Immature natural killer cell (primary cell): Measurements from ENCODE around the gene NFATC2. TPM values are rescaled to one million over a fixed set of nuclear protein-coding genes. Genes with fewer than 3 reads are reported as not detected.
A peak's percentile ranks its signal among the peaks of the same experiment; 100 is the strongest.

Experiments
- DNase-seq, 3 donors: peaks; one replicate each; pipeline ENCODE4 v3.0.0; 2022; ENCODE audit warnings: mixed read lengths in 1 of 3
- H3K27ac Mint-ChIP-seq, 6 donors: one replicate each; pipeline ENCODE4 v1.8.0; 2020; ENCODE audit warnings: mixed read lengths in 6 of 6, mild to moderate bottlenecking in 5 of 6, inconsistent platforms in 4 of 6, moderate library complexity in 3 of 6
- H3K27me3 Mint-ChIP-seq, 3 donors: one replicate each; pipeline ENCODE4 v1.8.0; 2020 to 2021; ENCODE audit warnings: low read depth in 3 of 3, mild to moderate bottlenecking in 3 of 3, mixed read lengths in 3 of 3, moderate library complexity in 3 of 3, inconsistent platforms in 1 of 3
- H3K36me3 Mint-ChIP-seq, 3 donors: one replicate each; pipeline ENCODE4 v1.8.0; 2020; ENCODE audit warnings: mixed read lengths in 3 of 3, inconsistent platforms in 2 of 3, mild to moderate bottlenecking in 2 of 3
- H3K4me1 Mint-ChIP-seq, 2 donors: one replicate each; pipeline ENCODE4 v1.8.0; 2020; ENCODE audit warnings: inconsistent platforms in 2 of 2, mild to moderate bottlenecking in 2 of 2, mixed read lengths in 2 of 2, moderate library complexity in 1 of 2
- H3K4me3 Mint-ChIP-seq, 5 donors: one replicate each; pipeline ENCODE4 v1.8.0; 2020; ENCODE audit warnings: mild to moderate bottlenecking in 5 of 5, mixed read lengths in 5 of 5, inconsistent platforms in 3 of 5, moderate library complexity in 3 of 5
- H3K9me3 Mint-ChIP-seq, 6 donors: one replicate each; pipeline ENCODE4 v1.8.0; 2020; ENCODE audit warnings: mild to moderate bottlenecking in 6 of 6, mixed read lengths in 6 of 6, inconsistent platforms in 4 of 6, moderate library complexity in 3 of 6
- polyA plus RNA-seq, 3 donors: library from polyadenylated mRNA; unstranded; fragments of 300-500 nt; fragmentation: Illumina TruSeq; gene quantifications; one replicate each; pipeline ENCODE4 v1.2.3, GENCODE V29; 2021

Gene NFATC2
- polyA plus RNA-seq, 3 donors from 2014 or later: 14.5 to 101 (median 21.3) TPM

DNA sequence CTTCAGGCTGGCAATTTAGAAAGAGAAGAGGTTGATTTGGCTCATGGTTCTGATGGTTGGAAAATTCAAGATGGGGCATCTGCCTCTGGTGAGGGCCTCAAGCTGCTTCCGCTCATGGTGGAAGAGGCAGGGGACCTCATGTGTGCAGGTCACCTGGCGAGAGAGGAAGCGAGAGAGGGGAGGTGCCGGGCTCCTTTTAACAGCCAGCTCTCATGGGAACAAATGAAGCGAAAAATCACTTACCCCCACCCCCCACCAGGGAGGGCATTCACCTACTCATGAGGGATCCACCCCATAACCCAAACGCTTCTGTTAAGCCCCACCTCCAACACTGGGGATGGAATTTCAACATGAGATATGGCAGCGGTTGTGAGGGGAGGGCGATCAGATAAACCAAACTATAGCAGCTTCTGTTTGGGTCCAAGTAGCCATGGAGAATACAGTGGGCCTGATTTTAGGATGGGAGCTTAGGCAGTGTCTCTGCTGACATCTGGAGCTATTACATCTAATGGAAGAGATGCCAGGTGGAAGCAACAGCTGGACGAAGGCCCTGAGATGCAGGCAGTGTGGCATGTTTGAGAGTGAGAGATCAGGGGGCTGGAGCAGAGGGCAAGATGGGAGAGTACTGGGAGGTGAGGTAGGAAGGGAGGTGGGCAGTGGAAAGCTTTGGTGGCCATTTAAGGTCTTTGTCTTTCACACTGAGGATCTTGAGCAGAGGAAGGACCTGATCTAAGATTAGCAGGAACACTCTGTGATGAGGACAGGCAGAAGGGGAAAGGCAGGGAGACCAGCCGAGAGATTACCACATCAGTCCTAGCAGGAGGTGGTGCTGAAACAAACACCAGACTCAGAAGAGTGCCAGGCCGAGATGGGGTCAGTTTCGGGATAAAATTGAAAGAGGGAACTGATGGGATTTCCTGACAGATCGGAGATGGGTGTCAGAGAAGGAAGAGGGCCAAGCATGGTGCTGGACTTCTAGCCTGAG lies 161.8 kb downstream of the NFATC2 start:
- Mint-ChIP-seq H3K4me3 (no peak overlapping the region), H3K27ac (peak overlapping the region in 4 of 6 donors; percentile 53 to 85 (median 68)), H3K27me3 (peaks cover 2 to 19% (median 13%) of the 10 kb centered on the region in 3 donors), H3K36me3 (peaks cover 8 to 45% (median 13%) of the 10 kb centered on the region in 3 donors), H3K9me3 (no peaks in the 10 kb centered on the region), H3K4me1 (peaks cover 32 to 43% of the 10 kb centered on the region in 2 donors)
- no peak for DNase-seq

DNA sequence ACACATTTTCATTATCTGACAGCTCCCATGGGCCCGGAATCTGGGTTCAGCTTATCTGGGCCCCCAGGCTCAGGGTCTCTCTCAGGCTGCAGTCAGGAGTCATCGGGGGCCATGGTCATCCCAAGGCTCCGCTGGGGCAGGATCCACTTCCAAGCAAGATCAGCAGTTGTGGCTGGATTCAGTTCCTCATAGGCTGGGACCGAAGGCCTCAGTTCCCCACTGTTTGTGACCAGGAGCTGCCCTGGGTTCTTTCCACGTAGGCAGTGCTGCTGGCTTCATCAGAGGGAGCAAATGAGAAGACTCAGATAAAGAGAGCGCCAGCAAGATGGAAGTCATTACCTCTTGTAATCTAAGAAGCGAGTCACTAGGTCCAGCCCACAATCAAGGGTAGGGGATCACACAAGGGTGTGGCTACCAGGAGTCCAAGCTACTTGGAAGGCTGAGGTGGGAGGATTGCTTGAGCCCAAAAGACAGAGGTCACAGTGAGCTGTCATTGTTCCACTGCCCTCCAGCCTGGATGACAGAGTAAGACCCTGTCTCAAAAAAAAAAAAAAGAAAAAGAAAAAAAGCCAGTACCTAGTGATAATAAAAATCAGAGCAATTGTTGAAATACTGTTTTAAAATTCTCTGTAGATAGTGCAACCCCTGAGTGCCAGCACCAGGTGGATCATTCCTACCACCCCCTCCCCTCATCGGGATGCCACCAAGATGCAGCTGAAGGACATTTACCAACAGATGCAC lies 162.7 kb downstream of the NFATC2 start:
- peaks cover 22 to 33% of the 10 kb centered on the region in 2 donors for H3K4me1 Mint-ChIP-seq
- H3K36me3 Mint-ChIP-seq: peaks cover 8 to 39% (median 13%) of the 10 kb centered on the region in 3 donors
- H3K27ac Mint-ChIP-seq: peak overlapping the region in 4 of 6 donors; percentile 43 to 85 (median 63)
- no peak for DNase-seq
- H3K4me3 Mint-ChIP-seq: no peak overlapping the region
- peaks cover 2 to 15% (median 14%) of the 10 kb centered on the region in 3 donors for H3K27me3 Mint-ChIP-seq
- H3K9me3 Mint-ChIP-seq: no peaks in the 10 kb centered on the region

DNA sequence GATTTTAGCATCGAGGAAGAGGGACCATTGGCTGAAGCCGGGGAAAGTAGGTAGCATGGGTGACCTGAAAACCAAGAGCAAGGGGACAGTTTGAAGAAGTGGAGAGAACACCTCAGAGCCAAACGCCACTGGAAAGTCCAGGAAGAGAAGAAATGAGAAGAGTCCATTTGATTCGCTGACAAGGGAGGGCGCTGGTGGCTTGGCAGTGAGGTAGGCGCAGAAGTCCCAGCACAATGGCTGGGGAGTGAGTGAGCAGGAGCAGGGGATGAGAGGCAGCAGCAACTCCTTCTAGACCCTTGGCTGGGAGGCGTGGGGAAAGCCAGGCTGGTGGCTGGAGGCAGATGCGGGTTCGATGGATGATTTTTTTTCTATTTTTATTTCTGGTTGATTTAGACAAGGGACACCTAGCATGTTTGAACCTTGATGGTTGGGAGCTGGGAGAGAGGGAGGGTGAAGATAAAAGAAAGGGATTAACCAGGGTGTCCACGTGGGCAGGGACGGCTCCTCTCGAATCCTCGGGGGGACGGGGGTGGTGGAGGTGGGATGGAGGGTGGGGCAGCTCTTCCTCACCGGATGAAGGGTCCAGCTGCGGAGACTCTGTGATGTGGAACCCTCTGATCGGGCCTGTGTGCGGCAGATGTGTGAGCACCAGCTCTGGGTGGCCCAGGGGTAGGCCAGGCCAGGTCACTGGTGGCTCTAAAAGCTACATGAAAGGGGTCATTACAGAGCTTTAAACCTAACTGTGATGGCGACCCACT lies 164.2 kb downstream of the NFATC2 start:
- H3K4me1 Mint-ChIP-seq: peaks cover 8 to 19% of the 10 kb centered on the region in 2 donors
- H3K27ac Mint-ChIP-seq: peak overlapping the region in 1 of 6 donors; percentile 71
- DNase-seq: no peak
- H3K9me3 Mint-ChIP-seq: no peaks in the 10 kb centered on the region
- H3K27me3 Mint-ChIP-seq: peaks cover 2 to 6% (median 2%) of the 10 kb centered on the region in 3 donors
- no peak overlapping the region for H3K4me3 Mint-ChIP-seq
- H3K36me3 Mint-ChIP-seq: peaks cover 8 to 28% (median 13%) of the 10 kb centered on the region in 3 donors

DNA sequence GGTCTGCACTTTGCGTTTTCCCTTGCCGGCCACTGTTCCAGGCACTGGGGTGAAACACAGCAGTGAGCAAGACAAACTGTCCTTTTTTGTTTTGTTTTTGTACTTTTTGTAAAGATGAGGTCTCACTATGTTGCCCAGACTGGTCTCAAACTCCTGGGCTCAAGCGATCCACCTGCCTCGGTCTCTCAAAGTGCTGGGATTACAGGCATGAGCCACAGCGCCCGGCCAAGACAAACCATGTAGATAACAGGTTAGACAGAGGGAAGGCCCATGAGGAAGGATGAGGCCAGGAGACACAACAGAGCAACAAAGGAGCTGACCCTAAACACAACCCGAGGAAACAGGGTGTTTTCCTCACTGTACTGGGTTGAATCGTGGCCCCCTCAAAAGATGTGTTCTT lies 165.4 kb downstream of the NFATC2 start:
- no peak for DNase-seq
- Mint-ChIP-seq H3K9me3 (no peaks in the 10 kb centered on the region), H3K27me3 (peaks cover 2 to 6% (median 3%) of the 10 kb centered on the region in 3 donors), H3K4me3 (no peak overlapping the region), H3K36me3 (peaks cover 8 to 28% (median 13%) of the 10 kb centered on the region in 3 donors), H3K27ac (peak overlapping the region in 2 of 6 donors; percentile 23 to 54), H3K4me1 (peaks cover 10 to 16% of the 10 kb centered on the region in 2 donors)

DNA sequence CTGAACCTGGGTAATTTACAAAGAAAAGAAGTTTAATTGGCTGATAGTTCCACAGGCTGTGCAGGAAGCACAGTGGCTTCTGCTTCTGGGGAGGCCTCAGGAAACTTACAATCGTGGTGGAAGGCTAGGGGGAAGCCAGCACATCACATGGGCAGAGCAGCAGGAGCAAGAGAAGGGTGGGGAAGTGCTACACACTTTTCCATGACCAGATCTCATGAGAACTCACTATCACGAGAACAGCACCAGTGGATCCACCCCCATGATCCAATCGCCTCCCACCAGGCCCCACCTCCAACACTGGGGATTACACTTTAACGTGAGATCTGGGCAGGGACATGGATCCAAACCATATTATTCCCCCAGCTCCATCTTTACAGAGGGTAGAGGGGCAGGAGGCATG lies 166.4 kb downstream of the NFATC2 start:
- Mint-ChIP-seq H3K4me1 (peaks cover 8 to 14% of the 10 kb centered on the region in 2 donors), H3K27ac (no peak overlapping the region), H3K36me3 (peaks cover 8 to 27% (median 12%) of the 10 kb centered on the region in 3 donors), H3K27me3 (peaks cover 2 to 6% (median 3%) of the 10 kb centered on the region in 3 donors), H3K4me3 (no peak overlapping the region), H3K9me3 (no peaks in the 10 kb centered on the region)
- DNase-seq: no peak

DNA sequence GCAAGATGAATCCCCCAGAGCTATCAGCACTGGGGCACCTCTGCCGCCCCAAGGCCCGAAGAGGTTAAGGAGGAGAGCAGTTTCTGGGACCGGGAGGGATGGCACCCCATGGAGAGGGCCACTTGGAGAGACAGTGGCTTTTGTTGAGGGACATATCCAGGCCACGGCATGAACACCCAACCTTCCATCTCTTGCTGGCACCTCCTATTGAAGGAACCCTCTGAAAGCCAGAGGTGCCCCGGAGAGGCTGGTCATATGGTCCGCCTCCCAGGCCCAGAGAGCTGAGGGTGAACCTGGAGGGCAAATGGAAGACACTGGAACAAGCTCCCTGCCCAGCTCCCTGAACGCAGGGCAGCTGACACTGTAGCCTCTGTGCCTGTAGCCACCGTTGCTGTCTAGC lies 167.0 kb downstream of the NFATC2 start:
- peaks cover 2 to 6% (median 3%) of the 10 kb centered on the region in 3 donors for H3K27me3 Mint-ChIP-seq
- H3K4me3 Mint-ChIP-seq: no peak overlapping the region
- H3K4me1 Mint-ChIP-seq: peaks cover 8 to 12% of the 10 kb centered on the region in 2 donors
- H3K9me3 Mint-ChIP-seq: no peaks in the 10 kb centered on the region
- no peak for DNase-seq
- peaks cover 7 to 23% (median 10%) of the 10 kb centered on the region in 3 donors for H3K36me3 Mint-ChIP-seq
- H3K27ac Mint-ChIP-seq: no peak overlapping the region

DNA sequence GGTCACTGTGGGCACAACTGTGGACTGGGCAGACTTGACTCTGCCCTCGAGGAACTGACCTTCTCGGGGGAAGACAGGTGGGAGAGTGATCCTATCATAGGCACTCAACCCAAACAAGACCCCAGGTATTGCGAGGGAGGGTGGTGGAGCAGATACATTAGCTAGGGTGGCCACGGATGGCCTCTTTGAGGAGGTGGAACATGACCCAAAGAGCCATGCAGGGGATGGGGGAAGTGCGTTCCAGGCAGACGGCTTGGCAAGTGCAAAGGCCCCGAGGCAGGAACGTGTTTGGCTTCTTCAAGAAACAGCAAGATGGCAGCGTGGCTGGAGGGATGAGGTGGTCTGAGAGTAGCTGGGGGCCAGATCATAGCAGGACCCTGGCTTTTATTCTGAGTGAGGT lies 167.6 kb downstream of the NFATC2 start:
- DNase-seq: no peak

DNA sequence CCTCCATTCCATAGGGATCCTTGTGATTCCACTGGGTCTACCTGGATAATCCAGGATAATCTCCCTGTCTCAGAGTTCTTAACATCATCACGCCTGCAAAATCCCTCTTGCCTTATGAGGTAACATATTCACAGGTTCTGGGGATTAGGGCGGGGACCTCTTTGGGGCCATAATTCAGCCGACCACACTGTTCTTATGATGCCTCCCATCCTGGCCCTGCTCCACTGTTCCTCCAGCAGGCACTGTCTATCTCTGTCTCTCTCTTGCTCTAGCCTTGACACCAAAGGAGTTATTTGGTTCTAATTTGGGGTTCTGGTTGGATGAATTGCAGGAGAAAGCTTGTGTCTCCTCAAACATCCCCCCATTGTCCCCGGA lies 168.1 kb downstream of the NFATC2 start:
- no peaks in the 10 kb centered on the region for H3K9me3 Mint-ChIP-seq
- peaks cover 2 to 3% (median 2%) of the 10 kb centered on the region in 3 donors for H3K27me3 Mint-ChIP-seq
- H3K4me3 Mint-ChIP-seq: peak overlapping the region in 1 of 5 donors; percentile 9
- peaks cover 7 to 8% of the 10 kb centered on the region in 2 donors for H3K4me1 Mint-ChIP-seq
- peak overlapping the region in 2 of 6 donors; percentile 21 to 60 for H3K27ac Mint-ChIP-seq
- no peak for DNase-seq
- peaks cover 7 to 19% (median 14%) of the 10 kb centered on the region in 3 donors for H3K36me3 Mint-ChIP-seq

More for the DNA sequence above, 167.6 kb downstream of the NFATC2 start:
- Mint-ChIP-seq H3K4me1 (peaks cover 7 to 8% of the 10 kb centered on the region in 2 donors), H3K4me3 (no peak overlapping the region), H3K9me3 (no peaks in the 10 kb centered on the region), H3K27me3 (peaks cover 2 to 5% (median 3%) of the 10 kb centered on the region in 3 donors), H3K36me3 (peaks cover 7 to 22% (median 14%) of the 10 kb centered on the region in 3 donors), H3K27ac (peak overlapping the region in 2 of 6 donors; percentile 35 to 60)

DNA sequence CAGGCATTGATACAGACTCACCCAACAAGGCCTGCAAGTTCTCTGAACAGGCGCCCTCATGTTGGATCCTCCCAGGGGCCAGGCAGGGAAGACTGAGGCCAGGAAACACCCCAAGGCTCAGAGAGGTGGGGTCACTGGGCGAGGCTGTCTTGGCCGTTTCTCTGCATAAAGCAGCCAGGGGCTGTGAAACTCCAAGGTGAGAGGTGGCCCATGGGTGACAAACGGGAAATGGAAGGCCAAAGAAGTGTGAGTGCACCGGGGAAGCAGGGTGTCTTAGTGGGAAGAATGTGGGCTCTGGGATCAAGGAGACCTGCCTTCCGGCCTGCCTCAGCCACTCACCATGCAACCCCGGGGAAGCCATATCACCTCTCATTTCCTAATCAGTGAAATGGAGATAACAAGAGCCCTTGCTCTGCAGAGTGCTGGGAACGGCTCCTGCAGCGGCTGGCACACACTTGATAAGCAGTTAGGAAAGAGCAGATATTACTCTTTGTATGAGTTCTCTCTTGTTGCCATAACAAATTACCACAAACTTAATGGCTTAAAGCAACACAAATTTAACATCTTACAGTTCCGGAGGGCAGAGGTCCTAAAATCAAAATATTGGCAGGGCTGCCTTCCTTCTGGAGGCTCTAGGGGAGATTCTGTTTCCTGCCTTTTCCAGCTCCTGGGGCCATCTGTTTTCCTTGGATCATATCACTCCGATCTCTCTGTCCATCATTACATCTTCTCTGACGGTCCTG lies 168.6 kb downstream of the NFATC2 start:
- no peaks in the 10 kb centered on the region for H3K9me3 Mint-ChIP-seq
- peak overlapping the region in 2 of 6 donors; percentile 21 to 60 for H3K27ac Mint-ChIP-seq

DNA sequence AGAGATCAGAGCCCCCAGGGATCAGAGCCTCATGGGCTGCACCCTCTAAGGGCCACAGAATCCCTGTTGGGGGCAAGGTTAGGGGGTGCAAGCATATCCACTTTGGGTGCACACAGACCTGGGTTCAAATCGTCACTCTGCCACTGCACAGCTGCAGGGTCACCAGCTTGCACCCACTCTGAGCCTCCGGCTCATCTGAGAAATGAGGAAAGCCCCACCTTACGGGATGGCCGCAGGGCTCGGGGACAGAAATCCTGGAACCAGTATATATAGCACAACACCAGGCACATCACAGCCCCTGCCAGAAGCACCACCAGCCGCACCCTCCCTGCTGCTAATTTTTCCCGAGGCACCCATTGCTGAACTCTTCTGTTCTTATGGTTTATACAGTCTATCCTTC lies 169.6 kb downstream of the NFATC2 start:
- H3K4me1 Mint-ChIP-seq: peaks cover 10 to 17% of the 10 kb centered on the region in 2 donors
- DNase-seq: no peak
- no peak overlapping the region for H3K4me3 Mint-ChIP-seq
- peaks cover 2 to 6% (median 2%) of the 10 kb centered on the region in 3 donors for H3K27me3 Mint-ChIP-seq
- peaks cover 3 to 18% (median 13%) of the 10 kb centered on the region in 3 donors for H3K36me3 Mint-ChIP-seq
- H3K9me3 Mint-ChIP-seq: no peaks in the 10 kb centered on the region
- H3K27ac Mint-ChIP-seq: peak overlapping the region in 1 of 6 donors; percentile 10

More for the DNA sequence above, 168.6 kb downstream of the NFATC2 start:
- no peak for DNase-seq
- Mint-ChIP-seq H3K4me1 (peaks cover 10% of the 10 kb centered on the region in 2 donors), H3K36me3 (peaks cover 7 to 18% (median 14%) of the 10 kb centered on the region in 3 donors), H3K4me3 (peak overlapping the region in 1 of 5 donors; percentile 9), H3K27me3 (peaks cover 2 to 3% (median 2%) of the 10 kb centered on the region in 3 donors)

DNA sequence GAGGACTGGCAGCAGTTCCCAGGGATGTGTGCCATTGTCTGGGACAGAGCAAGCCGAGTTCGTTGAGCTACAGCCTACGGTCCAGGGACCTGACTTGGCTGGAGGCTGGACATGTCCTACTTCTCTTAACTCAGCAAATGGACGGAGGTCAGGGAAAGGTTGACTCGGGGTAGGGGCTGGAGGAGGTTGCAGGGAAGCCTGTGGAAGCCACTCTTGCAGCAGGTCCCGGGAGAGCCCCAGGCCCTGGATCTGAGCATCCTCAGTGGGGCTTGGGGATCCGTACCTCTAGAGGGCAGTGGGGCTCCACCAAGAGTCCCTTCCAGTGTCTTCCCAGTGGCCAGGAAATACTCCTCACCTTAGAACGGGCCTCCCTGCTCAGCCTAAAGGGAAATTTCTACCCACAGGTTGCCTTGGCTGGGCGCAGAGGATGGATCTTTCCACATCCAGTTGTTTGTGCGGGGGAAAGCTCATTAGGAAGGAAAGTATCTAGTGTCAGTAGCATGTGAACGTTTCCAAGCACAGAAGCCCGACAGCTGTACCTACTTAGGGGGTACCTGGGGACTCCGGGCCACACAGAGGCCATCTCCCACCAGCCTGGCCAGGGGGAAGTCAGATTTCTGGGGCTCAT lies 170.2 kb downstream of the NFATC2 start:
- peak; percentile 49 to 58 (median 52) for DNase-seq
- H3K4me3 Mint-ChIP-seq: no peak overlapping the region
- H3K9me3 Mint-ChIP-seq: no peaks in the 10 kb centered on the region
- H3K4me1 Mint-ChIP-seq: peaks cover 10 to 17% of the 10 kb centered on the region in 2 donors
- H3K27me3 Mint-ChIP-seq: peaks cover 0 to 4% (median 2%) of the 10 kb centered on the region in 3 donors
- peak overlapping the region in 4 of 6 donors; percentile 18 to 57 (median 50) for H3K27ac Mint-ChIP-seq
- H3K36me3 Mint-ChIP-seq: peaks cover 0 to 16% (median 10%) of the 10 kb centered on the region in 3 donors

DNA sequence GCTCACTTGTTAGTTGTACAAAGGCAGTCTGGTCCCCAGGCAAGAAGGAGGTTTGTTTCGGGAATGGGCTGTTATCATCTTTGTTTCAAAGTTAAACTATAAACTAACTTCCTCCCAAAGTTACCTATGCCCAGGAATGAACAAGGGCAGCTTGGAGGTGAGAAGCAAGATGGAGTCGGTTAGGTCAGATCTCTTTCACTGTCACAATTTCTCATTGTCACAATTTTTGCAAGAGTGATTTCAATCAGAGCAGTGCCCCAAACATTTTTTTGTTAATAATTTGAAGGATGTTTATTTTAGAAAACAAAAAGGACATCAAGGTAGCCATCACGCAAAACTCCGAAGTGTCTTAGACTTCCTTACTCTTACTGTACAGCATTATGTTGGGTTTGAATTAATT lies 170.8 kb downstream of the NFATC2 start:
- H3K4me3 Mint-ChIP-seq: no peak overlapping the region
- peaks cover 10 to 17% of the 10 kb centered on the region in 2 donors for H3K4me1 Mint-ChIP-seq

More for the DNA sequence above, 170.8 kb downstream of the NFATC2 start:
- Mint-ChIP-seq H3K27ac (no peak overlapping the region), H3K36me3 (peaks cover 0 to 17% (median 7%) of the 10 kb centered on the region in 3 donors), H3K9me3 (no peaks in the 10 kb centered on the region), H3K27me3 (peaks cover 0 to 4% (median 2%) of the 10 kb centered on the region in 3 donors)
- DNase-seq: no peak
